Peyer's patch (tissue), 4 donors: Measurements from ENCODE around the gene MIAT. TPM values are rescaled to one million over a fixed set of nuclear protein-coding genes. Genes with fewer than 3 reads are reported as not detected.

ENCODE experiments used
- DNase-seq, 3 donors: peaks; one replicate each; pipeline ENCODE4 v3.0.0-alpha.2; 2017 to 2019
- H3K27ac ChIP-seq, 4 donors: fragments of 200-600 bp; sonication (generic); one replicate each; pipeline ENCODE4 v1.5.1; 2016 to 2019
- H3K27me3 ChIP-seq, 2 donors: fragments of 200-600 bp; sonication (generic); one replicate each; pipeline ENCODE4 v1.5.1; 2019
- H3K36me3 ChIP-seq, 3 donors: fragments of 200-600 bp; sonication (generic); one replicate each; pipeline ENCODE4 v1.5.1; 2016 to 2019
- H3K4me1 ChIP-seq, 4 donors: fragments of 200-600 bp; sonication (generic); one replicate each; pipeline ENCODE4 v1.5.1; 2016 to 2019
- H3K4me3 ChIP-seq, 4 donors: fragments of 200-600 bp; sonication (generic); 1 replicate in 3 of 4; 2 replicates in 1 of 4; pipeline ENCODE4 v1.5.1; 2016 to 2019; ENCODE audit warnings: mild to moderate bottlenecking in 1 of 4
- H3K9me3 ChIP-seq, 4 donors: fragments of 200-600 bp; sonication (generic); one replicate each; pipeline ENCODE4 v1.5.1; 2016 to 2019; ENCODE audit warnings: mild to moderate bottlenecking in 1 of 4
- POLR2A ChIP-seq, 2 donors: fragments of 450-650 bp; IDR thresholded peaks; one replicate each; pipeline ENCODE4 v1.5.1; 2017; ENCODE audit warnings: antibody characterized with exemption in 2 of 2, mild to moderate bottlenecking in 2 of 2, moderate library complexity in 2 of 2
- total RNA-seq, 4 donors: library from RNA; depleted of rRNA; stranded (reverse); fragments of >200 nt; gene quantifications; one replicate each; pipeline ENCODE4 v1.1.0, GENCODE V29; 2016
- TF ChIP-seq, protein P1 (sequence below), 6 experiments: fragments of 450-650 bp in 4 of 6; fragments of 200-600 bp in 2 of 6; sonication (generic) in 1 of 6; IDR thresholded peaks; one replicate each; pipeline ENCODE4 v1.5.1; 2017 to 2019; ENCODE audit warnings: antibody characterized with exemption in 6 of 6, mild to moderate bottlenecking in 3 of 6, moderate library complexity in 1 of 6

The MIAT gene
- total RNA-seq, 4 donors from 2014 or later = 2.5 to 31.4 (median 5.9) TPM

DNA sequence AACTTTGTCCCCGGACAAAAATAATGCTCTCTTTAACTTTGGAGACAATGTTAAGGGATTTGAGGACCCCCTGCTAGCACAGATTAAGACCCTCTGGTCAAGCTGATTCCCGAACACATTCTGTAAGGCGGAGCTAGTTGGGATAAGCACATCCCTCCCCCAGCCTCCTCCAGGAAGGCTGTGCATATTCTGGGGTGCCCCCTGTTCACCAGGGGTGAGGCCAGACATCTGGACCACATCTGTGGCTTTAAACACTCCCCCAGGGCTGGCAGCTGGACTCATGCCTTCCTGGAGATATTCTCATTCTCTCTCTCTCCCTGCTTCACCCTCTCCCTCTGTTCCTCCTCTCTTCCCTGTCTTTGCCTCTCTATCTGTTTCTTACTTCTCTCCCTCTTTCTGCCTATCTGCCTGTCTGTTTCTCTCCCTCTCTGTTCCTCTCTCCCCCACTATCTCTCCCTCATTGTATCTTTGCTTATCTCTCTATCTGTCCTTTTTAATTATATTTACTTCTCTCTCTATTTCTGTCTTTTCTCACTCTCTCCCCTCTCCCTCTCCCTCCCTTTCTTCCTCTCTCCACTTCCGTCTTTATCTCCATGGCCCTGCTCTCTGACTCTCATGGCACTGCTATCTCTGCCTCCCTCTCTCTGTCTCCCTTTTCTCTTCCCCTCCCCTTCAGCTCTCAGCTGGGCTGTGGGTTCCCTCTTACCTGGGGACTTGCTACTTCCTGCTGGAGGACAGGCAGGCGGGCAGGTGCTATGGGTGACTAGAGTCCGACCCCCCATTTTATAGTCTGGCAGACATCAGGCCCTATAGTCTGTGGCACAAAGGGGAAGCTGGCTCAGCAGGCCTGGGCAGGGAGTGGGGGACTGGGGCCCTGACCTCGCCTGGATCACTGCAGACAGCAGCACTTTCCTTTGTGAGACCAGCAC, 39.9 kb upstream of the MIAT start, which contains the start of gene CRYBB1:
Gene CRYBB1 (minus strand): TSS at position 757 of the 929 bp plus-strand sequence. CDS start 1,708 bp downstream, outside the sequence.
- H3K27me3 ChIP-seq = no peaks in the 10 kb centered on the region
- no peaks in the 10 kb centered on the region for H3K9me3 ChIP-seq
- no peak within 1 kb of the TSS for H3K4me3 ChIP-seq
- DNase-seq = peak in 2 of 3 donors; percentile 52 to 53
- H3K27ac ChIP-seq = peak within 1 kb of the TSS in 1 of 4 donors; percentile 10
- TF ChIP-seq, protein P1, sequence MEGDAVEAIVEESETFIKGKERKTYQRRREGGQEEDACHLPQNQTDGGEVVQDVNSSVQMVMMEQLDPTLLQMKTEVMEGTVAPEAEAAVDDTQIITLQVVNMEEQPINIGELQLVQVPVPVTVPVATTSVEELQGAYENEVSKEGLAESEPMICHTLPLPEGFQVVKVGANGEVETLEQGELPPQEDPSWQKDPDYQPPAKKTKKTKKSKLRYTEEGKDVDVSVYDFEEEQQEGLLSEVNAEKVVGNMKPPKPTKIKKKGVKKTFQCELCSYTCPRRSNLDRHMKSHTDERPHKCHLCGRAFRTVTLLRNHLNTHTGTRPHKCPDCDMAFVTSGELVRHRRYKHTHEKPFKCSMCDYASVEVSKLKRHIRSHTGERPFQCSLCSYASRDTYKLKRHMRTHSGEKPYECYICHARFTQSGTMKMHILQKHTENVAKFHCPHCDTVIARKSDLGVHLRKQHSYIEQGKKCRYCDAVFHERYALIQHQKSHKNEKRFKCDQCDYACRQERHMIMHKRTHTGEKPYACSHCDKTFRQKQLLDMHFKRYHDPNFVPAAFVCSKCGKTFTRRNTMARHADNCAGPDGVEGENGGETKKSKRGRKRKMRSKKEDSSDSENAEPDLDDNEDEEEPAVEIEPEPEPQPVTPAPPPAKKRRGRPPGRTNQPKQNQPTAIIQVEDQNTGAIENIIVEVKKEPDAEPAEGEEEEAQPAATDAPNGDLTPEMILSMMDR (IDR thresholded peaks at IDR 0.05) = no peak
- no peak for TF ChIP-seq POLR2A (IDR thresholded peaks at IDR 0.05)
- H3K4me1 ChIP-seq = peaks cover 0 to 3% (median 0%) of the 10 kb centered on the region in 4 donors
- no peaks in the 10 kb centered on the region for H3K36me3 ChIP-seq

DNA sequence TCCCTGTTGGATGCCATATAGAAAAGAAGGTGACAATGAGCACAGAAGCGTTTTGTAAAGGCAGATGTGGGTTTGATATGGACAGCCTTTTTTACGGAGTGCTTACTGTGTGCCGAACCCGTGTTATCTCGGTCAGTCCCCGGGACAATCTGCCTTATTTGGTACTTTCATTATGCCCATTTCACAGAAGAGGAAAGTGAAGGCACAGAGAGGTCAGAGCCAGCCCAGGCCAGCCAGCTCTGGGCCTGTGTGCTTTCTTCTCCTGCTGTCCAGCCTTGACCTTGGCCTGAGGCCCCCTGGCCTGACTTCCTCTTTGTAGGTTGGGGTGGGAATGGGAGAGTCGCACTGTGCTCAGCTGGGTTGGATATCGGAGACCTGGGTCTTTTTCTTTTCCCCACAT, 38.9 kb upstream of the MIAT start:
- peaks cover 0 to 3% (median 0%) of the 10 kb centered on the region in 4 donors for H3K4me1 ChIP-seq
- no peak overlapping the region for H3K4me3 ChIP-seq
- no peak for DNase-seq
- TF ChIP-seq, protein P1 (IDR thresholded peaks at IDR 0.05) = no peak
- TF ChIP-seq POLR2A (IDR thresholded peaks at IDR 0.05) = no peak
- no peaks in the 10 kb centered on the region for H3K9me3 ChIP-seq
- no peak overlapping the region for H3K27ac ChIP-seq
- no peaks in the 10 kb centered on the region for H3K27me3 ChIP-seq
- H3K36me3 ChIP-seq = no peaks in the 10 kb centered on the region

GRCh38 chr22:26619510-26619909, 37.9 kb upstream of the MIAT start:
- H3K9me3 ChIP-seq = no peaks in the 10 kb centered on the region
- H3K4me1 ChIP-seq = peaks cover 0 to 3% (median 0%) of the 10 kb centered on the region in 4 donors
- H3K4me3 ChIP-seq = no peak overlapping the region
- TF ChIP-seq POLR2A (IDR thresholded peaks at IDR 0.05) = no peak
- TF ChIP-seq, protein P1 (IDR thresholded peaks at IDR 0.05) = no peak
- no peak overlapping the region for H3K27ac ChIP-seq
- no peaks in the 10 kb centered on the region for H3K36me3 ChIP-seq
- no peak for DNase-seq
- no peaks in the 10 kb centered on the region for H3K27me3 ChIP-seq

DNA sequence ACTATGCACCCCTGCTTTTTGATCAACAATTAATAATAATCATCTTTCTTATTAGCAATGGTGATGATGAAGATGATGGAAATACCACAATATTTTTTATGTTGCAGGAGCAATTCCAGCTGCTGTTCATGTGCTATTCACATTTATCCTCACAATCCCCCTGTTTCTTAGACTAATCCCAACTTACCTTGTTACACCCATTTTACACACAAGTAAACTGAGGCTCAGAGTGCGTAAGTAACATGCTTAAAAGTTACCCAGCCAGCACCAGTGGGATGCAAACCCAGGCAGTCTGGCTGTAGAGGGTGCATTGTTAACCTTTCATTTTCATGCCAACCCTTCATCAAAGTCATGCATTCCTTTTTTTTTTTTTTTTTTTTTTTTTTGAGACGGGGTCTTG, 37.2 kb upstream of the MIAT start:
- Histone ChIP-seq H3K36me3 (no peaks in the 10 kb centered on the region), H3K9me3 (no peaks in the 10 kb centered on the region), H3K27me3 (no peaks in the 10 kb centered on the region), H3K4me3 (no peak overlapping the region), H3K27ac (no peak overlapping the region), H3K4me1 (peaks cover 0 to under 1% (median 0%) of the 10 kb centered on the region in 4 donors)
- DNase-seq = no peak
- TF ChIP-seq, protein P1 (IDR thresholded peaks at IDR 0.05) = no peak
- no peak for TF ChIP-seq POLR2A (IDR thresholded peaks at IDR 0.05)

GRCh38 chr22:26621663-26622062, 35.7 kb upstream of the MIAT start, which contains the start of gene CRYBA4:
TSS of gene CRYBA4 (plus strand) at chr22:26621963. CDS start at chr22:26622597, 634 bp downstream.
- Histone ChIP-seq H3K4me3 (no peak within 1 kb of the TSS), H3K9me3 (no peaks in the 10 kb centered on the region), H3K36me3 (no peaks in the 10 kb centered on the region), H3K27ac (no peak within 1 kb of the TSS), H3K27me3 (no peaks in the 10 kb centered on the region), H3K4me1 (no peaks in the 10 kb centered on the region)
- no peak for DNase-seq
- TF ChIP-seq, protein P1 (IDR thresholded peaks at IDR 0.05) = no peak
- no peak for TF ChIP-seq POLR2A (IDR thresholded peaks at IDR 0.05)
